K562 (cell line): ENCODE measurements around the gene WDR88. TPM values are rescaled to one million over a fixed set of nuclear protein-coding genes. Genes with fewer than 3 reads are reported as not detected.

Experiments
- ATAC-seq: fragments of 200-7000 bp; cut with Tn5 transposase; 3 replicates; pipeline ENCODE4 v1.9.1; 2020; ENCODE audit warnings: moderate library complexity
- BruUV-seq: library from RNA; stranded (reverse); fragments of 400-500 nt; replicated peaks from 2 replicates; lab custom pipeline; 2021; lab: Mats Ljungman, UMichigan
- CTCF ChIA-PET: fragments of 300-600 bp; formaldehyde crosslinking; extraction: SDS; loops from one replicate; lab custom pipeline; 2021; ENCODE audit warnings: low intra/inter-chr PET ratio; lab: Yijun Ruan, JAX
- POLR2A ChIA-PET: fragments of 300-600, 350-650 bp; sonication (Branson Sonifier 250); formaldehyde crosslinking; extraction: SDS; loops from one replicate; lab custom pipeline; 2021; ENCODE audit warnings: antibody characterized with exemption, inconsistent platforms; lab: Yijun Ruan, JAX
- DNase-seq, 4 experiments: peaks; one replicate each; pipeline versions ENCODE4 v3.0.0 to v3.0.0-alpha.2; 2011 to 2018; ENCODE audit warnings: low spot score in 3 of 4, mixed read lengths in 3 of 4; ENCODE audit errors: extremely low read depth in 1 of 4
- FAIRE-seq: peaks from 2 replicates; lab custom pipeline; 2011; peaks lifted over from hg19 to GRCh38; lab: Jason Lieb, UNC
- H2AFZ ChIP-seq: 2 replicates; pipeline ENCODE4 v1.6.0; 2011; ENCODE audit warnings: low read depth, low read length, control low read depth, inconsistent platforms
- H3K27ac ChIP-seq: fragments of 200-600 bp; 3 replicates; pipeline ENCODE4 v1.8.0; 2011; ENCODE audit warnings: low read depth, mild to moderate bottlenecking, control low read depth, inconsistent platforms, low read length, moderate library complexity, mixed read lengths; ENCODE audit errors: extremely low read depth
- H3K27me3 ChIP-seq, 2 experiments: fragments of 300-600 bp in 1 of 2; 2 replicates in 1 of 2; 3 replicates in 1 of 2; pipeline versions ENCODE4 v1.6.0 to v1.8.0; 2011; ENCODE audit warnings: inconsistent platforms in 2 of 2, low read length in 2 of 2, mild to moderate bottlenecking in 1 of 2, mixed read lengths in 1 of 2, moderate library complexity in 1 of 2; ENCODE audit not compliant: control insufficient read depth in 2 of 2, insufficient read depth in 2 of 2
- H3K36me3 ChIP-seq: fragments of 300-600 bp; 3 replicates; pipeline ENCODE4 v1.8.0; 2011; ENCODE audit warnings: mild to moderate bottlenecking, low read length, inconsistent platforms; ENCODE audit not compliant: control insufficient read depth, insufficient read depth
- H3K4me1 ChIP-seq, 2 experiments: fragments of 200-600 bp in 1 of 2; replicated peaks in 1 of 2; 2 replicates in 1 of 2; 3 replicates in 1 of 2; pipeline versions ENCODE4 v1.5.1 to v1.8.0; 2011; ENCODE audit warnings: inconsistent platforms in 2 of 2, low read length in 2 of 2, mild to moderate bottlenecking in 1 of 2, mixed read lengths in 1 of 2, moderate library complexity in 1 of 2; ENCODE audit not compliant: control insufficient read depth in 2 of 2, insufficient read depth in 2 of 2
- H3K4me2 ChIP-seq: 2 replicates; pipeline ENCODE4 v1.6.1; 2011; ENCODE audit warnings: low read length, control low read depth, inconsistent platforms, mixed read lengths; ENCODE audit not compliant: insufficient read depth
- H3K4me3 ChIP-seq: fragments of 200-600 bp; sonication (generic), shearing (Covaris generic); 2 replicates; pipeline ENCODE4 v1.5.1; 2016; ENCODE audit warnings: control low read depth, inconsistent platforms
- H3K79me2 ChIP-seq: fragments of 200-600 bp; 3 replicates; pipeline ENCODE4 v1.8.0; 2011; ENCODE audit warnings: low read length, inconsistent platforms; ENCODE audit not compliant: control insufficient read depth, insufficient read depth
- H3K9ac ChIP-seq, 2 experiments: 2 replicates each; pipeline versions ENCODE4 v1.6.0 to v1.6.1; 2011; ENCODE audit warnings: low read depth in 2 of 2, low read length in 2 of 2, control low read depth in 1 of 2, inconsistent platforms in 1 of 2, mild to moderate bottlenecking in 1 of 2, mixed read lengths in 1 of 2; ENCODE audit not compliant: insufficient read depth in 1 of 2
- H3K9me1 ChIP-seq: one replicate; pipeline ENCODE4 v1.6.0; 2011; ENCODE audit warnings: inconsistent platforms, mild to moderate bottlenecking, low read length, moderate library complexity; ENCODE audit not compliant: control insufficient read depth, insufficient read depth
- H3K9me3 ChIP-seq: replicated peaks from 2 replicates; pipeline ENCODE4 v1.5.1; 2011; ENCODE audit warnings: low read depth, low read length, inconsistent platforms; ENCODE audit not compliant: control insufficient read depth, insufficient read depth
- H4K20me1 ChIP-seq: replicated peaks from 2 replicates; pipeline ENCODE4 v1.6.1; 2011; ENCODE audit warnings: low read length, inconsistent platforms, mixed read lengths; ENCODE audit not compliant: control insufficient read depth, insufficient read depth
- CHAMP1 ChIP-seq: fragments of 450-650 bp; IDR thresholded peaks from 2 replicates; pipeline ENCODE4 v1.6.1; 2016; ENCODE audit warnings: mild to moderate bottlenecking
- DIDO1 ChIP-seq: fragments of 450-650 bp; IDR thresholded peaks from 2 replicates; pipeline ENCODE4 v1.6.1; 2016; ENCODE audit warnings: low read depth, missing biosample characterization, missing genetic modification characterization
- E2F4 ChIP-seq: sonication (generic); formaldehyde crosslinking; IDR thresholded peaks from 2 replicates; pipeline ENCODE4 v1.8.0; 2022; ENCODE audit warnings: mild to moderate bottlenecking, low read depth, missing genetic modification reagents
- GMEB1 ChIP-seq: fragments of 250-450 bp; sonication (Bioruptor Pico); IDR thresholded peaks from 2 replicates; pipeline ENCODE4 v1.4.0; 2020; ENCODE audit warnings: mild to moderate bottlenecking
- LEF1 ChIP-seq: fragments of 450-650 bp; IDR thresholded peaks from 2 replicates; pipeline ENCODE4 v1.6.1; 2016; ENCODE audit warnings: mild to moderate bottlenecking
- NFRKB ChIP-seq: fragments of 450-650 bp; IDR thresholded peaks from 2 replicates; pipeline ENCODE4 v1.6.1; 2016; ENCODE audit warnings: low read depth
- PTBP1 ChIP-seq: fragments of 200-400 bp; formaldehyde crosslinking; IDR thresholded peaks from 2 replicates; pipeline ENCODE4 v1.6.1; 2017; ENCODE audit warnings: low read depth, low read length
- RHOXF2B ChIP-seq: fragments of 250-450 bp; sonication (Bioruptor Pico); conservative IDR thresholded peaks from 2 replicates; pipeline ENCODE4 v1.5.1; 2021
- TAF7 ChIP-seq: fragments of 450-650 bp; IDR thresholded peaks from 2 replicates; pipeline ENCODE4 v1.6.1; 2016; ENCODE audit warnings: missing genetic modification characterization, missing compliant biosample characterization
- TSHZ1 ChIP-seq: fragments of 250-450 bp; sonication (Bioruptor Pico); IDR thresholded peaks from 2 replicates; pipeline ENCODE4 v1.4.0; 2020; ENCODE audit warnings: mild to moderate bottlenecking, moderate library complexity
- ZNF311 ChIP-seq: fragments of 250-450 bp; sonication (Bioruptor Pico); IDR thresholded peaks from 2 replicates; pipeline ENCODE4 v1.4.0; 2020; ENCODE audit warnings: mild to moderate bottlenecking, moderate library complexity
- ZNF785 ChIP-seq: fragments of 250-450 bp; sonication (Bioruptor Pico); IDR thresholded peaks from 2 replicates; pipeline ENCODE4 v1.4.0; 2020; ENCODE audit warnings: mild to moderate bottlenecking
- WGBS: fragments of 100-300 bp; shearing (Covaris generic); methylation state at CpG from one replicate; pipeline ENCODE4 v1.1.6; 2016; ENCODE audit warnings: low coverage, mixed read lengths; ENCODE audit not compliant: insufficient coverage; ENCODE audit errors: missing lambda C conversion rate; 5-methylcytosine and 5-hydroxymethylcytosine counted together
- in situ Hi-C: fragments of 300-500 bp; cut with MboI; formaldehyde crosslinking; loops from 4 replicates; pipeline ENCODE4 v1.15.0; 2018; ENCODE audit warnings: inconsistent platforms, mixed read lengths
- intact Hi-C: fragments of 100-400 bp; cut with micrococcal nuclease; formaldehyde crosslinking; loops from 2 replicates; pipeline ENCODE4 v1.14.2; 2022
- polyA plus RNA-seq, 8 experiments: library from polyadenylated mRNA; depleted of rRNA in 4 of 8; stranded (reverse) in 5 of 8; unstranded in 3 of 8; fragments of >200 nt; fragmentation: Nextera tagmentation in 2 of 8; fragmentation: Illumina TruSeq in 1 of 8; extraction: Ambion mirVana in 2 of 8; extraction: Trizol in 1 of 8; gene quantifications; 2 replicates each; pipeline versions ENCODE4 v1.2.1 to v1.2.3, GENCODE V29; 2011 to 2014; ENCODE audit warnings: inconsistent platforms in 1 of 8, missing spikeins in 1 of 8
- total RNA-seq, 7 experiments: library from RNA; depleted of rRNA in 6 of 7; stranded (reverse); fragments of >200 nt in 6 of 7; fragmentation: Illumina TruSeq in 2 of 7; extraction: Trizol in 2 of 7; gene quantifications; 2 replicates each; pipeline versions ENCODE4 v1.2.1 to v1.2.3, GENCODE V29; 2011 to 2021; ENCODE audit warnings: low replicate concordance in 1 of 7

WDR88 gene
- total and polyA plus RNA-seq, 9 of the 15 experiments (the other 6 are each of a cell fraction or from before 2014, with no cell fraction given), result 0.03 to 0.04 TPM; not detected in 7

GRCh38 chr19:33175886-33176669 lies 44.2 kb downstream of the WDR88 start:
- Histone ChIP-seq H4K20me1 (peaks cover 4% of the 10 kb centered on the region; the same call in 1 of the 2 replicates), H3K27me3 (0 out of 5 replicates have a peak, but pooled peaks cover 0 to 3% of the 10 kb centered on the region in 2 experiments), H3K9ac (peak overlapping the region; percentile 88 to 96), H3K9me3 (no peaks in the 10 kb centered on the region), H3K27ac (peak overlapping the region; percentile 85), H2AFZ (peak overlapping the region; percentile 88), H3K4me3 (peak overlapping the region; percentile 72), H3K4me2 (peak overlapping the region; percentile 89), H3K9me1 (no peaks in the 10 kb centered on the region), H3K79me2 (peaks cover 10% of the 10 kb centered on the region; the same call in 2 of the 3 replicates), H3K4me1 (peaks cover 12 to 30% of the 10 kb centered on the region in 2 experiments; a peak in 4 of 5 replicates), H3K36me3 (no peaks in the 10 kb centered on the region)
- FAIRE-seq (no peak), DNase-seq (peak in 1 of 4 experiments; percentile 34), ATAC-seq (peak; percentile 4)
- TSS peak; percentile 79 for BruUV-seq
- CTCF ChIA-PET, result interaction anchor here (1.1 to 1.4 kb wide), 2 partner anchors 32 to 50 kb away, joined by 3 to 6 read pairs; no protein-coding TSS in a partner anchor
- in situ Hi-C loops, result no loop called here
- POLR2A ChIA-PET, result interaction anchor here (0.5 to 1.7 kb wide), 14 partner anchors 9 to 546 kb away, joined by 3 to 6 read pairs (median 3); partner anchors contain the start of genes CEP89 and FAAP24
- WGBS, result 39% methylated on average over 15 of the region's 25 CpGs
- intact Hi-C loops, result loop anchor here (5.0 kb wide), 1 partner anchor 204 kb away; the partner anchor contains the start of genes CEP89 and FAAP24
- TF ChIP-seq CHAMP1 (no peak), RHOXF2B (CRISPR knock-in tag) (no peak), NFRKB (no peak), E2F4 (0 out of 2 replicates have a peak, but pooled peaks have one; percentile 21), DIDO1 (0 out of 2 replicates have a peak, but pooled peaks have one; percentile 59), LEF1 (no peak), ZNF311 (CRISPR knock-in tag) (no peak), TAF7 (tag) (peak; percentile 69; the same call in 1 of the 2 replicates), ZNF785 (CRISPR knock-in tag) (no peak), PTBP1 (no peak), GMEB1 (CRISPR knock-in tag) (no peak), TSHZ1 (CRISPR knock-in tag) (no peak)
